GM19438 (cell line): ENCODE results near the gene SCTR.

ENCODE experiments used
- ATAC-seq: cut with Tn5 transposase; IDR thresholded peaks from one replicate; pipeline ENCODE4 v1.9.1; 2021; ENCODE audit warnings: low read depth; ENCODE audit not compliant: unreplicated experiment

The SCTR gene

GRCh38 chr2:119525614-119526013 lies 1.3 kb upstream of the SCTR start:
- no peak for ATAC-seq

DNA sequence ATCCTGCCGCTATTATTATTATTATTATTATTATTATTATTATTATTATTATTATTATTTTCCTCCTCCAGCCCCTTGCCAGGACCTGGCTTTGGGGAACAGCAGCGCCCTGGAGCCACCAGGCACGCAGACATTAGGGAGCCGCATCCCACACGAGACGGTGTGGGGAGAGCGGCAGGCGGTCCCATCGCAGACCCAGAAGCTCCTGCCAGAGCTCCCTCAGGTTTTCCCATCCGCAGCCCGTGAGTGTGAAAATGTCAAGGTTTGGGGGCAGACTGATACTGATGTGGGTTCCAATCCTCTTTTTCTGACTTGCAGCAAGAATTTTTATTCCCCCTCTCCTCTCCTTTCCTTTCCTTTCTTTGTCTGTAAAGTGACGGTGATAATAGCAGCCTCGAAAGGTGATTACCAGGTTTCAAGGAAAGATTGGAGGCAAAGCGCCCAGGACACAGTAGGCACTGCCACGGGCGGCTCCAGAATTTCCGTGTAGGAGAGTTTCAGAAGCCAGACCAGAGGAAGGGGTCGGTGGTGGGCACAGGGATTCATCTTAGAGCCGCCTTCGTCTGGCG lies 816 bp downstream of the SCTR start:
- no peak for ATAC-seq

GRCh38 chr2:119522671-119523070 lies 1.6 kb downstream of the SCTR start:
- ATAC-seq: no peak

DNA sequence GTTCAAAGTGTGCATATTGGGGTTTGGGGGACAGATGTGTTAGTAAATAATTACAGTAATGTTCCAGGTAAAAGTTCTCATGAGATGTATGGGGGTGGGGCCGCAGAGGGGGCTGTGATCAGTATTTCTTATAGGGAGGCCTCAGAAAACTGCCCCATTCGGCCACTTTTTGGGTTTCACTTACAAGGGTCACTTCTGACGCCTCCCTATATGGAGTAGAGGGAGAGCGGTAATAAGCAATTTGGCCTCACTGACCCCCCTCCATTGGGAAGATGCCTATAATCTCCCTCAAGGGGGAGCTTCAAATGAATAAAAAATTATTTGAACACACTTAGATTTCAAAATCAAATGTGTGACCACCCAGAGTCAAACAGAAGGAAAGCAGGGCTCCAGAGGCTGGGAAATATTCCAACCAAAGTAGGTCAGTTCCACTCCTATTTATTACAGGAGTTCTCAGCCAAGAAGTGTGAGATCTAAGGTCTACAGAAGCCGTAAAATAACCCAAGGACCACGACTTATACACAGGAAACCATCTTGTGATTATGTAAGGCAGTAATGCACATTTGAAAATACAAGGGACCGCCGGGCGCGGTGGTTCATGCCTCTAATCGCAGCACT lies 2.7 kb downstream of the SCTR start:
- no peak for ATAC-seq

DNA sequence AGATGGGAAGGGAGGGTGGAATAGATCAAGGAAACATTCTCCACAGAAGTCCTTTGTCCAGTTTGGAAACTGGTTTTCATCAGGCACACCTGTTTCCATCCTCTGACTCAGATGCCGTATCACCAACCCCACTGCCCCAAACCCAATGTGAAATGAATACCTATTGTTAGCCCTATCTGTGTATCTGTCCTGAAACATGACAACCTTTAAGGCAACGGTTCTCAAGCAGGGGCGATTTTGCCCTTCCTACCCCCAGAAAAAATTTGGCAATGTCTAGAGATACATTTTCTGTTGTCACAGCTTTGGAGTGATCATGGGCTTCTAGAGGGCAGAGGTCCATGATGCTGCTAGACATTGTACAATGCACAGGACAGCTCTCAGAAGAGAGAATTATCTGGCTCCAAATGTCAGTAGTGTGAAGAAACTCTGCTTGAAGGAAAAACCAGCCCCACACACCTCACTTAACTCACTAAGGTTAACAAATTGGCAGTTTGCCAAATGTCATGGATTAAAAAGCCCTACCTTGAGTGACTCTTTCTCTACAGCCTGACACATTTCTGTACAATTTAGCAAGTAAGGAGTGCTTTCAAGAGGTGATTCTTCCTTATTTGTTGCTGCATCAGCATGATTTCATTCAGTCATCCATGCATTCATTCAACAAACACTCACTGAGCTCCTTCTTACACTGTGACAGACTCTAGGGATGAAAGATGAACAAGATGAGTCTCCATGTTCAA lies 3.4 kb downstream of the SCTR start:
- no peak for ATAC-seq

GRCh38 chr2:119519057-119519408 lies 5.2 kb downstream of the SCTR start:
- no peak for ATAC-seq

GRCh38 chr2:119518401-119519056 lies 5.8 kb downstream of the SCTR start:
- no peak for ATAC-seq

DNA sequence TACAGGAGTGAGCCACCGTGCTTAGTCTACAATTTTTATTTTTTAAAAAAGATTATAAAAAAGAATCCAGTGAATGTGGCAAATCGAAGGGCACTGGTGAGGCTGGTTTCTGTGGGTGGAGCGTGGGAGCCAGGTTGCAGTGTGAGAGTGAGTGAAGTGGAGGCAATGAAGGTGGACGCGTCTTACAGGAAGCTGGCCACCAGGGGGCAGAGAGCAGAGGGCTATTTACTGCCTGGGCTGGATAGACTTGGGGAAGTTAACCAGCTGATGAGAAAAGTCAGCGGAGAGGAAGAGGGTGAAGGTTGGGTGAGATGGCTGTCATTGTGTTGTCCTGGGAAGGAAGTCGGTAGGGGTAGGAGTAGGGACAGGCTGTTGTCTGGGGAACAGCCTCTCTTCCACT lies 6.8 kb downstream of the SCTR start:
- peak; percentile 70 for ATAC-seq

DNA sequence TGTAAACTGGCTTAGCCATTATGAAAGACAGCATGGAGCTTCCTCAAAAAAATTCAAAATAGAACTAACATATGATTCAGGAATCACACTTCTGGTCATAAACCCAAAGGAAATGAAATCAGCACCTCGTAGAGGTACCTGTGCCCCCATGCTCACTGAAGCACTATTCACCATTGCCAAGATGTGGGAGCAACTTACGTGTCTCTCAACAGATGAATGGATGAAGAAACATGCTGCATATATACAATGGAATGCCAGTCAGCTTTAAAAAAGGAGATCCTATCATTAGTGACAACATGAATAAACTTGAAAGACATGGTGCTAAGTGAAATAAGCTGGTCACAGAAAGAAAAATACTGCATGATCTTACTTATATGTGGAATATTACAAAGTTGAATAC lies 8.2 kb downstream of the SCTR start:
- no peak for ATAC-seq

DNA sequence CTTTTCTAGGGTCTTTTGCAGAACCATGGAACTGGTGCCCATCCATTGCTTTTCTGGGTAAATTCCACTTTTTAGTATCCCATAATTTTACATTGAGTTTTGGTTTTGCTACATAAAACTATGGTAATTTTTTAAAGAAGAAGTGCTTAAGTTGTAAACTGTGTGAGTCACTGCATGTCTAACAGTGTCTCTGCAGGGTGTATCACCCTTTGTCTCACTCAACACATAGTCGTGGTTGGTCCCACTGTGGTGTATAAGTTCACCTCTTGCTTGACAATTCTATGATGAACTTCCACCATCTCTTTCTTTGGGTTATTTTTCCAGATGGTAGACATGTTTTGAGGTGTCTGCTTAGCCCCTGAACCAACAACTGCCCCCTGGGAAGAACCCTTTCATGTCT lies 10.5 kb downstream of the SCTR start:
- no peak for ATAC-seq

- ATAC-seq: no peak
These were observed 11.3 kb downstream of the SCTR start for GRCh38 chr2:119512946-119513345.

GRCh38 chr2:119511989-119512388 lies 12.3 kb downstream of the SCTR start:
- no peak for ATAC-seq

- ATAC-seq: no peak
These were observed 15.5 kb downstream of the SCTR start for GRCh38 chr2:119508756-119509155.

- no peak for ATAC-seq
These were observed 27.6 kb downstream of the SCTR start for GRCh38 chr2:119496682-119497081.

GRCh38 chr2:119495948-119496347 lies 28.3 kb downstream of the SCTR start:
- ATAC-seq: no peak

- ATAC-seq: no peak
These were observed 30.0 kb downstream of the SCTR start for GRCh38 chr2:119494163-119494790.

DNA sequence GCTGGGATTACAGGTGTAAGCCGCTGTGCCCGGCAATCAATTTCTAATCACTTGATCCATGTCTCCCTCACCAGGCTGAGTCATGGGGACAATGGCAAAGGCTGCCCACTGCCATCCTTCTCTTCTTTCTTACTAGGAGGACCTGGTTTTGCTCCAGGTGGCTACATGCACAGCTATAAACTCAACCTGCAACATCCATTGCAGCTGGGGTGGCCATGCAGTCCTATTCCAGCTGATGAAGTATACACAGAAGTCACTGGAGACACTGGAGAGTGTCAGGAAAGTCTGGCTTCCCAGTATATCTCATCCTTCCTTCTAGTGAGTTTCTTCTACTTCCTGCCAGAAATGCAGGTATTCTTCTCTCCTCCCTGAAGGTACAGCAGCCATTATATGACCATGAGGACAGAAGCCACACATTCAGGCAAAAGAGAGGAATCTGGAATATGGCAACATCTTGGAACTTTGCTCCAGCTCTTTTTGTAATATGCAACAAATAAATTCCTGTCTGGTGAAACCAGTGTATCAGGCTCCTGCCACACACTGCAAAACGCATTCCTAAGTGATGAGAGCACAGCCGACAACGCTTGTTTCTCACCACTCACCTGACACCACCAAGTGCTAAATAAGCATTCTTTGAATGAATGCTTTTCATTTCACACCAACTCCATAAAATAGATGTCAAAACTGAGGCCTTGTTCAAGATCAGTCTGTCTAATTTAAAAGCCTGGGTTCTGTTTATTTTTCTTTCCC lies 32.3 kb downstream of the SCTR start:
- ATAC-seq: no peak

DNA sequence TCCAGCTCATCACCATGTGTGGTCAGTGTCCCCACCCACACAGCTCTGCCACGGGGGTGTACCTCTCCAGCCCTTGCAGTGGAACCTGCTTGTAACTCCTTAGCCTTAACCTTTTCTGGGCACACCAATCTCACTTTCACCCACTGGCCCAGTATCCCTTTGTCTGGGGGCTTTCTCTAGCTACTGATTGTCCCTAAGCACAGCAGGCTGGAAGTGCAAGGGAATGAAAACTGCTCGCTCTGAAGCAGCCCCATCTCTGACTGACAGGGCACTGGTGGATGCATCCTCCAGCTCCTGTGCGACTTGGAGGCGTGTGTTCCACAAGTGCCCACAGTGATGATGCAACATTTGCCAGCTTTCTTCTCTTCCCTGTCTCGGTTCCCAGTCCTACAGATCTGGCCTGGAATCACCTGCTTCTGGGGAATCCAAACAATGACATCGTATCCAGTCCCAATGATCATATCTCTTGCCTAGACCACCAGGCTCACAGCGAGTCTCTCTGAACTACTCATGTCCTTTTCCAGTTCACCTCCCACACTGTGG lies 33.6 kb downstream of the SCTR start:
- no peak for ATAC-seq

- ATAC-seq: no peak
These were observed 34.2 kb downstream of the SCTR start for GRCh38 chr2:119490106-119490505.

- ATAC-seq: no peak
These were observed 34.9 kb downstream of the SCTR start for GRCh38 chr2:119489232-119489952.
